Vagina (tissue), 2 donors: ENCODE measurements around the gene PRSS53.

ENCODE experiments used
- CTCF ChIP-seq, 3 experiments: fragments of 450-650 bp in 2 of 3; fragments of 200-600 bp in 1 of 3; sonication (generic) in 1 of 3; IDR thresholded peaks; one replicate each; pipeline ENCODE4 v1.5.1; 2017 to 2019; ENCODE audit warnings: antibody characterized with exemption in 3 of 3, mild to moderate bottlenecking in 2 of 3, moderate library complexity in 2 of 3
- POLR2A ChIP-seq, 2 donors: fragments of 450-650 bp; IDR thresholded peaks; one replicate each; pipeline ENCODE4 v1.6.1; 2017; ENCODE audit warnings: antibody characterized with exemption in 2 of 2, mild to moderate bottlenecking in 2 of 2, moderate library complexity in 2 of 2

- TF ChIP-seq POLR2A (IDR thresholded peaks at IDR 0.05) (no peak), CTCF (IDR thresholded peaks at IDR 0.05) (no peak)
Measured at GRCh38 chr16:31055613-31056012, 33.1 kb downstream of the PRSS53 start.
